Calu3 (cell line): ENCODE results near the gene GOSR2. TPM values are rescaled to one million over a fixed set of nuclear protein-coding genes. Genes with fewer than 3 reads are reported as not detected.

Experiments used
- BruUV-seq: library from RNA; stranded (reverse); fragments of 400-500 nt; replicated peaks from 2 replicates; lab custom pipeline; 2021; lab: Mats Ljungman, UMichigan
- CTCF ChIA-PET: fragments of 300-600 bp; sonication (Branson Sonifier 250); formaldehyde crosslinking; loops from one replicate; lab custom pipeline; 2022; ENCODE audit warnings: antibody characterized with exemption; lab: Charles Lee
- DNase-seq: peaks from one replicate; pipeline ENCODE4 v3.0.0; 2022
- H3K27ac Mint-ChIP-seq: one replicate; pipeline ENCODE4 v1.8.0; 2022; ENCODE audit warnings: mixed read lengths; ENCODE audit not compliant: unreplicated experiment
- H3K27me3 Mint-ChIP-seq: one replicate; pipeline ENCODE4 v1.8.0; 2022; ENCODE audit warnings: mixed read lengths; ENCODE audit not compliant: unreplicated experiment
- H3K36me3 Mint-ChIP-seq: one replicate; pipeline ENCODE4 v1.8.0; 2022; ENCODE audit warnings: mild to moderate bottlenecking, moderate library complexity, mixed read lengths; ENCODE audit not compliant: insufficient read depth, unreplicated experiment
- H3K4me1 Mint-ChIP-seq: one replicate; pipeline ENCODE4 v1.8.0; 2022; ENCODE audit warnings: mild to moderate bottlenecking, low read depth, mixed read lengths; ENCODE audit not compliant: unreplicated experiment
- H3K4me3 Mint-ChIP-seq: one replicate; pipeline ENCODE4 v1.8.0; 2022; ENCODE audit warnings: mild to moderate bottlenecking, low read depth, moderate library complexity, mixed read lengths; ENCODE audit not compliant: unreplicated experiment
- H3K9me3 Mint-ChIP-seq: one replicate; pipeline ENCODE4 v1.8.0; 2022; ENCODE audit warnings: low read depth, mixed read lengths; ENCODE audit not compliant: unreplicated experiment
- CTCF ChIP-seq: fragments of 200-600 bp; IDR thresholded peaks from one replicate; pipeline ENCODE4 v1.8.0; 2022; ENCODE audit warnings: antibody characterized with exemption; ENCODE audit not compliant: unreplicated experiment
- intact Hi-C: fragments of 100-400 bp; cut with micrococcal nuclease; formaldehyde crosslinking; loops from one replicate; pipeline ENCODE4 v1.10.0; 2022; ENCODE audit not compliant: unreplicated experiment
- total RNA-seq: library from RNA; stranded (reverse); gene quantifications from 2 replicates; pipeline ENCODE4 v1.2.3, GENCODE V29; 2022

GOSR2 gene
- total RNA-seq, 1 experiment from 2014 or later = 91.2 TPM

- no peak for TF ChIP-seq CTCF
- CTCF ChIA-PET = no interaction called here
- intact Hi-C loops = no loop called here
Measured at GRCh38 chr17:46915596-46915995, 7.4 kb upstream of the GOSR2 start.

GRCh38 chr17:46916211-46916610 is 6.7 kb upstream of the GOSR2 start:
- H3K4me1 Mint-ChIP-seq = no peaks in the 10 kb centered on the region
- H3K4me3 Mint-ChIP-seq = no peak overlapping the region
- no peak for DNase-seq
- no TSS peak for BruUV-seq
- intact Hi-C loops = no loop called here
- peaks cover 55% of the 10 kb centered on the region for H3K27me3 Mint-ChIP-seq
- no peak for TF ChIP-seq CTCF
- H3K27ac Mint-ChIP-seq = no peak overlapping the region
- H3K36me3 Mint-ChIP-seq = no peaks in the 10 kb centered on the region
- no peaks in the 10 kb centered on the region for H3K9me3 Mint-ChIP-seq
- CTCF ChIA-PET = no interaction called here

More at GRCh38 chr17:46915596-46915995, 7.4 kb upstream of the GOSR2 start:
- peaks cover 62% of the 10 kb centered on the region for H3K27me3 Mint-ChIP-seq
- no peak overlapping the region for H3K27ac Mint-ChIP-seq
- no peak overlapping the region for H3K4me3 Mint-ChIP-seq
- no peaks in the 10 kb centered on the region for H3K4me1 Mint-ChIP-seq
- no peak for DNase-seq
- no peaks in the 10 kb centered on the region for H3K36me3 Mint-ChIP-seq
- BruUV-seq = no TSS peak
- H3K9me3 Mint-ChIP-seq = no peaks in the 10 kb centered on the region

GRCh38 chr17:46916623-46917022 is 6.3 kb upstream of the GOSR2 start:
- CTCF ChIA-PET = interaction anchor here (0.6 kb wide), 1 partner anchor 1744 kb away, joined by 4 read pairs; no protein-coding TSS in a partner anchor
- no peak for TF ChIP-seq CTCF
- DNase-seq = no peak
- no peaks in the 10 kb centered on the region for H3K9me3 Mint-ChIP-seq
- H3K4me1 Mint-ChIP-seq = no peaks in the 10 kb centered on the region
- BruUV-seq = no TSS peak
- H3K36me3 Mint-ChIP-seq = no peaks in the 10 kb centered on the region
- no peak overlapping the region for H3K27ac Mint-ChIP-seq
- peaks cover 51% of the 10 kb centered on the region for H3K27me3 Mint-ChIP-seq
- H3K4me3 Mint-ChIP-seq = no peak overlapping the region
- intact Hi-C loops = no loop called here

GRCh38 chr17:46917041-46917440 is 5.9 kb upstream of the GOSR2 start:
- Mint-ChIP-seq H3K27me3 (peaks cover 47% of the 10 kb centered on the region), H3K36me3 (no peaks in the 10 kb centered on the region), H3K4me3 (no peak overlapping the region), H3K4me1 (no peaks in the 10 kb centered on the region), H3K27ac (no peak overlapping the region), H3K9me3 (no peaks in the 10 kb centered on the region)
- no TSS peak for BruUV-seq
- TF ChIP-seq CTCF = no peak
- no peak for DNase-seq
- CTCF ChIA-PET = interaction anchor here (0.6 kb wide), 1 partner anchor 1744 kb away, joined by 4 read pairs; no protein-coding TSS in a partner anchor
- intact Hi-C loops = no loop called here
